Spleen (tissue), 11 donors: ENCODE results near the gene PARN. TPM values are rescaled to one million over a fixed set of nuclear protein-coding genes. Genes with fewer than 3 reads are reported as not detected.

Experiments used
- DNase-seq: peaks from one replicate; pipeline ENCODE4 v3.0.0-alpha.2; 2020
- H3K27ac ChIP-seq, 8 donors: fragments of 200-600 bp; sonication (generic) in 7 of 8; 1 replicate in 4 of 8; 2 replicates in 4 of 8; pipeline versions ENCODE4 v1.5.0 to v1.8.0; 2016 to 2021; ENCODE audit warnings: inconsistent platforms in 4 of 8, mild to moderate bottlenecking in 4 of 8, moderate library complexity in 1 of 8
- H3K27me3 ChIP-seq, 7 donors: fragments of 200-600 bp; sonication (generic) in 6 of 7; replicated peaks in 1 of 7; 1 replicate in 4 of 7; 2 replicates in 3 of 7; pipeline versions ENCODE4 v1.5.0 to v1.8.0; 2016 to 2021; ENCODE audit warnings: inconsistent platforms in 3 of 7, mild to moderate bottlenecking in 1 of 7
- H3K36me3 ChIP-seq, 6 donors: fragments of 200-600 bp; sonication (generic) in 5 of 6; 1 replicate in 4 of 6; 2 replicates in 2 of 6; pipeline versions ENCODE4 v1.5.0 to v1.8.0; 2016 to 2021; ENCODE audit warnings: inconsistent platforms in 2 of 6
- H3K4me1 ChIP-seq, 6 donors: fragments of 200-600 bp; sonication (generic) in 5 of 6; 1 replicate in 3 of 6; 2 replicates in 3 of 6; pipeline versions ENCODE4 v1.5.0 to v1.8.0; 2016 to 2021; ENCODE audit warnings: inconsistent platforms in 3 of 6
- H3K4me3 ChIP-seq, 8 donors: fragments of 200-600 bp; sonication (generic) in 7 of 8; 1 replicate in 4 of 8; 2 replicates in 4 of 8; pipeline versions ENCODE4 v1.5.0 to v1.8.0; 2016 to 2021; ENCODE audit warnings: inconsistent platforms in 4 of 8, mild to moderate bottlenecking in 4 of 8, moderate library complexity in 2 of 8
- H3K9me3 ChIP-seq, 8 donors: fragments of 200-600 bp; sonication (generic) in 7 of 8; 1 replicate in 4 of 8; 2 replicates in 4 of 8; pipeline versions ENCODE4 v1.5.0 to v1.8.0; 2016 to 2021; ENCODE audit warnings: inconsistent platforms in 4 of 8
- CTCF ChIP-seq, 11 experiments: fragments of 200-600 bp in 7 of 11; fragments of 450-650 bp in 4 of 11; sonication (generic) in 4 of 11; IDR thresholded peaks in 8 of 11; conservative IDR thresholded peaks in 3 of 11; 1 replicate in 7 of 11; 2 replicates in 4 of 11; pipeline versions ENCODE4 v1.4.0 to v1.8.0; 2016 to 2021; ENCODE audit warnings: antibody characterized with exemption in 11 of 11, inconsistent platforms in 4 of 11, mild to moderate bottlenecking in 1 of 11
- POLR2A ChIP-seq, 3 donors: fragments of 450-650 bp; IDR thresholded peaks; one replicate each; pipeline ENCODE4 v1.5.1; 2017; ENCODE audit warnings: antibody characterized with exemption in 3 of 3, mild to moderate bottlenecking in 1 of 3
- POLR2AphosphoS5 ChIP-seq, 3 donors: sonication (generic); formaldehyde crosslinking; IDR thresholded peaks; one replicate each; pipeline ENCODE4 v1.5.1; 2017; ENCODE audit warnings: antibody characterized with exemption in 3 of 3
- WGBS, 5 donors: extraction: QIAGEN DNeasy Blood & Tissue Kit in 3 of 5; methylation state at CpG; one replicate each; pipeline versions ENCODE4 v1.1.5 to v1.1.7; 2013 to 2018; 5-methylcytosine and 5-hydroxymethylcytosine counted together
- intact Hi-C: fragments of 100-400 bp; cut with DNase I; formaldehyde crosslinking; loops from one replicate; pipeline ENCODE4 v1.15.0; 2023; ENCODE audit warnings: low total_unique reads
- polyA plus RNA-seq, 3 donors: library from polyadenylated mRNA; stranded (reverse); fragments of 200-250 nt; gene quantifications; one replicate each; pipeline ENCODE4 v1.2.1, GENCODE V29; 2013
- total RNA-seq, 7 donors: library from RNA; depleted of rRNA in 3 of 7; stranded (reverse); fragments of >200 nt in 3 of 7; fragmentation: NEBNext Ultra II Directional in 4 of 7; extraction: Animal tissue kit (Norgen Biotek cat#: 25700) in 4 of 7; gene quantifications; one replicate each; pipeline versions ENCODE4 v1.1.0 to v1.2.1, GENCODE V29; 2016 to 2021
- donor health status: healthy with polysubstance abuse.
- donor health status: DM: no; HTN: no; CAD: no; lungs with moderate emphysema.
- donor health status: DM: no; HTN: no; CAD: no.
- donor health status: Bipolar disorder and iron deficiency.
- donor health status: healthy.
- donor health status: DM: no; HTN: no; CAD: no.
- donor health status: DM: yes; HTN: yes; CAD: no.

PARN gene
- total and polyA plus RNA-seq, 10 donors = 10.3 to 49.0 (median 35.6) TPM

GRCh38 chr16:14608604-14609003 lies 21.5 kb downstream of the PARN start:
- 59 to 77% (median 69%) methylated on average over 6 of the region's 6 CpGs for WGBS, 5 donors
- Histone ChIP-seq H3K27me3 (no peaks in the 10 kb centered on the region), H3K9me3 (no peaks in the 10 kb centered on the region), H3K27ac (no peak overlapping the region), H3K4me1 (peaks cover 0 to 33% (median 13%) of the 10 kb centered on the region in 6 donors), H3K36me3 (peaks cover 3 to 100% (median 85%) of the 10 kb centered on the region in 6 donors), H3K4me3 (no peak overlapping the region)
- no peak for TF ChIP-seq POLR2A (IDR thresholded peaks at IDR 0.05)
- TF ChIP-seq CTCF (IDR thresholded peaks at IDR 0.05 in 8 of 11, conservative IDR thresholded peaks at IDR 0.05 in 3 of 11) = no peak
- TF ChIP-seq POLR2AphosphoS5 (IDR thresholded peaks at IDR 0.05) = no peak
- intact Hi-C loops = no loop called here
- DNase-seq = no peak

GRCh38 chr16:14608111-14608566 lies 21.9 kb downstream of the PARN start:
- intact Hi-C loops = no loop called here
- Histone ChIP-seq H3K9me3 (no peaks in the 10 kb centered on the region), H3K4me3 (no peak overlapping the region), H3K4me1 (peaks cover 0 to 33% (median 13%) of the 10 kb centered on the region in 6 donors), H3K27ac (no peak overlapping the region), H3K36me3 (peaks cover 3 to 100% (median 88%) of the 10 kb centered on the region in 6 donors), H3K27me3 (no peaks in the 10 kb centered on the region)
- TF ChIP-seq CTCF (IDR thresholded peaks at IDR 0.05 in 8 of 11, conservative IDR thresholded peaks at IDR 0.05 in 3 of 11) = no peak
- no peak for TF ChIP-seq POLR2A (IDR thresholded peaks at IDR 0.05)
- no peak for TF ChIP-seq POLR2AphosphoS5 (IDR thresholded peaks at IDR 0.05)
- no peak for DNase-seq
- WGBS, 5 donors = 63 to 79% (median 75%) methylated on average over 4 of the region's 4 CpGs

GRCh38 chr16:14606102-14606501 lies 24.0 kb downstream of the PARN start:
- Histone ChIP-seq H3K27ac (no peak overlapping the region), H3K4me3 (no peak overlapping the region), H3K9me3 (no peaks in the 10 kb centered on the region), H3K36me3 (peaks cover 0 to 100% (median 93%) of the 10 kb centered on the region in 6 donors), H3K27me3 (no peaks in the 10 kb centered on the region), H3K4me1 (peaks cover 0 to 33% (median 13%) of the 10 kb centered on the region in 6 donors)
- intact Hi-C loops = no loop called here
- DNase-seq = no peak
- WGBS, 5 donors = 69 to 87% (median 75%) methylated on average over 6 of the region's 6 CpGs
- TF ChIP-seq CTCF (IDR thresholded peaks at IDR 0.05 in 8 of 11, conservative IDR thresholded peaks at IDR 0.05 in 3 of 11) = no peak
- TF ChIP-seq POLR2AphosphoS5 (IDR thresholded peaks at IDR 0.05) = no peak
- no peak for TF ChIP-seq POLR2A (IDR thresholded peaks at IDR 0.05)

- WGBS, 5 donors = 80 to 92% (median 91%) methylated on average over 6 of the region's 6 CpGs
- Histone ChIP-seq H3K4me1 (peaks cover 0 to 16% (median 2%) of the 10 kb centered on the region in 6 donors), H3K36me3 (peaks cover 4 to 100% (median 90%) of the 10 kb centered on the region in 6 donors), H3K27me3 (no peaks in the 10 kb centered on the region), H3K9me3 (no peaks in the 10 kb centered on the region), H3K4me3 (no peak overlapping the region), H3K27ac (no peak overlapping the region)
- TF ChIP-seq POLR2A (IDR thresholded peaks at IDR 0.05) (no peak), POLR2AphosphoS5 (IDR thresholded peaks at IDR 0.05) (no peak), CTCF (IDR thresholded peaks at IDR 0.05 in 8 of 11, conservative IDR thresholded peaks at IDR 0.05 in 3 of 11) (no peak)
- intact Hi-C loops = no loop called here
- DNase-seq = no peak
These were observed 27.6 kb downstream of the PARN start for GRCh38 chr16:14602443-14602963.
